Adrenal gland (tissue), 5 donors: Measurements from ENCODE around the gene KRTAP5-5.

ENCODE experiments used
- CTCF ChIP-seq, 6 experiments: fragments of 450-650 bp in 4 of 6; fragments of 200-600 bp in 2 of 6; sonication (generic) in 1 of 6; IDR thresholded peaks; 1 replicate in 5 of 6; 2 replicates in 1 of 6; pipeline versions ENCODE4 v1.5.1 to v1.8.0; 2016 to 2021; ENCODE audit warnings: antibody characterized with exemption in 6 of 6, mild to moderate bottlenecking in 2 of 6, moderate library complexity in 1 of 6
- POLR2A ChIP-seq, 2 donors: fragments of 450-650 bp; IDR thresholded peaks; one replicate each; pipeline ENCODE4 v1.6.1; 2017; ENCODE audit warnings: antibody characterized with exemption in 2 of 2, mild to moderate bottlenecking in 2 of 2, moderate library complexity in 1 of 2
- donor health status: DM: no; HTN: no; CAD: no.

GRCh38 chr11:1675536-1676228 is 46.1 kb downstream of the KRTAP5-5 start:
- TF ChIP-seq CTCF (IDR thresholded peaks at IDR 0.05) (no peak), POLR2A (IDR thresholded peaks at IDR 0.05) (no peak)
